Large intestine (tissue), 3 donors: Measurements from ENCODE around the gene KDM2B. TPM values are rescaled to one million over a fixed set of nuclear protein-coding genes. Genes with fewer than 3 reads are reported as not detected.
A peak's percentile ranks its signal among the peaks of the same experiment; 100 is the strongest.

Source experiments
- DNase-seq, 2 donors: peaks; one replicate each; pipeline versions ENCODE4 v3.0.0 to v3.0.0-alpha.2; 2013
- H3K27ac ChIP-seq: one replicate; pipeline ENCODE4 v1.5.1; 2013; ENCODE audit warnings: low read length
- H3K27me3 ChIP-seq: 2 replicates; pipeline ENCODE4 v1.6.1; 2013; ENCODE audit warnings: low read length; ENCODE audit not compliant: control insufficient read depth, insufficient read depth
- H3K36me3 ChIP-seq: 2 replicates; pipeline ENCODE4 v1.6.1; 2013; ENCODE audit warnings: low read length; ENCODE audit not compliant: control insufficient read depth, insufficient read depth
- H3K4me1 ChIP-seq: one replicate; pipeline ENCODE4 v1.6.1; 2013; ENCODE audit warnings: low read length; ENCODE audit not compliant: control insufficient read depth, insufficient read depth
- H3K4me3 ChIP-seq: one replicate; pipeline ENCODE4 v1.5.1; 2013; ENCODE audit warnings: low read length
- H3K9me3 ChIP-seq: one replicate; pipeline ENCODE4 v1.6.1; 2013; ENCODE audit warnings: mild to moderate bottlenecking, low read depth, low read length, moderate library complexity; ENCODE audit not compliant: control insufficient read depth
- WGBS: methylation state at CpG from one replicate; pipeline ENCODE4 v1.1.5; 2013; ENCODE audit warnings: low lambda C conversion rate; ENCODE audit not compliant: insufficient coverage; 5-methylcytosine and 5-hydroxymethylcytosine counted together
- polyA plus RNA-seq: library from polyadenylated mRNA; unstranded; fragments of 120-200 nt; gene quantifications from one replicate; pipeline ENCODE4 v1.2.1, GENCODE V29; 2013

The KDM2B gene
- polyA plus RNA-seq, 1 donor, result 22.3 TPM

- Histone ChIP-seq H3K4me3 (no peak overlapping the region), H3K36me3 (peaks cover 72% of the 10 kb centered on the region), H3K27me3 (no peaks in the 10 kb centered on the region), H3K27ac (no peak overlapping the region), H3K4me1 (peaks cover 5% of the 10 kb centered on the region), H3K9me3 (no peaks in the 10 kb centered on the region)
- no CpG with 5 or more reads among the region's 6 CpGs for WGBS
- DNase-seq, result no peak
Observed at GRCh38 chr12:121430833-121431415, 149.9 kb downstream of the KDM2B start.

GRCh38 chr12:121428883-121429282, 151.9 kb downstream of the KDM2B start:
- Histone ChIP-seq H3K36me3 (peaks cover 74% of the 10 kb centered on the region), H3K4me3 (no peak overlapping the region), H3K4me1 (peaks cover 8% of the 10 kb centered on the region), H3K27ac (no peak overlapping the region), H3K27me3 (no peaks in the 10 kb centered on the region), H3K9me3 (no peaks in the 10 kb centered on the region)
- no peak for DNase-seq
- WGBS, result no CpG with 5 or more reads among the region's 6 CpGs

DNA sequence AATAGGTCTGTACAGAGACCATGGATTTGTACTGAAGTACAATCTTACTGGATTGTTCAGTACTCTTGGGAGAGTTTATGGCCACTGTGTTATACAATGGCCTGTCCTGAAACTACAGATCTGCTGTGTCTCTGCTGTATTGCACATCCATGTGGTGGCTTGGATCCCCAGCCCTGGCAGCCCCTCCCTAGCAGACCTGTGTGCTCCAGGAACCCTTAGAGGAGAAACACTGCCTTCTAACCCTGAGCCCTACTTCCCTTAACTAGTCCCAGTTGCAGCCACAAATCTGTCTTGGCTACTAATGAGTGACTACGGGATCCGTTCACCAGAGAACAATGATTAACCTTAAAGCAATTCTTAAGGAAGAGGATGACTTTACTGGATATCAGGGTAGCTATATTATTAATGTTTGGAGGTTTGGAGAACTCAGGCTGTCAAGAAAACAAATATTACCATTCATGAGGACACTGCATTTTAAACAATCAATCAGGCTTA, 153.2 kb downstream of the KDM2B start:
- WGBS, result no CpG with 5 or more reads among the region's 2 CpGs
- DNase-seq, result no peak
- no peaks in the 10 kb centered on the region for H3K27me3 ChIP-seq
- H3K36me3 ChIP-seq, result peaks cover 78% of the 10 kb centered on the region
- H3K4me1 ChIP-seq, result peaks cover 8% of the 10 kb centered on the region
- peak overlapping the region; percentile 50 for H3K27ac ChIP-seq
- H3K9me3 ChIP-seq, result no peaks in the 10 kb centered on the region
- H3K4me3 ChIP-seq, result no peak overlapping the region

DNA sequence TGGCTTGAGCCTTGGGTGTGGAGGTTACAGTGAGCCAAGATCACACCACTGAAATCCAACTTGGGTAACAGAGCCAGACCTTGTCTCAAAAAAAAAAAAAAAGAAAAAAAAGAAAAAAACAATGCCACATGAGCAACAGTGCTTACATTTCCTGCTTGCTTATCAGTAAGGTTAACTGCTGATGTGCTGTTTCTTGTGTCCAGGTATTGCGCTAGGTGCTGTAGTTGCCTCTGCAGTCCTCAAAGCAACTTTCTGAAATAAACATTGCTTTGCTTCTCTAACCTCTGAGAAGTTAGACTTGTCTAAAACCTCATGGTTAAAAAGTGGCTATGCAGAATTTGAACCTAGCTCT, 156.2 kb downstream of the KDM2B start:
- Histone ChIP-seq H3K36me3 (peaks cover 81% of the 10 kb centered on the region), H3K4me1 (peaks cover 8% of the 10 kb centered on the region), H3K27ac (peak overlapping the region; percentile 93), H3K27me3 (no peaks in the 10 kb centered on the region), H3K9me3 (no peaks in the 10 kb centered on the region), H3K4me3 (no peak overlapping the region)
- DNase-seq, result peak; percentile 51 to 58
- WGBS, result no CpG with 5 or more reads among the region's 1 CpG

- H3K36me3 ChIP-seq, result peaks cover 80% of the 10 kb centered on the region
- peak overlapping the region; percentile 93 for H3K27ac ChIP-seq
- peaks cover 8% of the 10 kb centered on the region for H3K4me1 ChIP-seq
Observed at GRCh38 chr12:121423682-121424623, 156.9 kb downstream of the KDM2B start.

DNA sequence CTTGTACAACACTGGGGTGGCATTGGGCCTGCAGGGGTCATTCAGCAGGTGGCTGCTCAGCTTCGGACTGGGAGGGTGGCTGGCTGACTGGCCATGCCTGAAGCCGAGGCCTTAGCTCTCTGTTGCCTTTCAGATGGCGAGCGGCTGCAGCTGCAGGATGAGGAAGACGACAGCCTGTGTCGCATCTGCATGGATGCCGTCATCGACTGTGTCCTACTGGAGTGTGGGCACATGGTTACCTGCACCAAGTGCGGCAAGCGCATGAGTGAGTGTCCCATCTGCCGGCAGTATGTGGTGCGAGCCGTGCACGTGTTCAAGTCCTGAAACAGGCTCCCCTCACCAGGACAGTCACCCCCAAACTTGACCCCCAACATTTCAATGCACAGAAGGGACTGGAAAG, 157.6 kb downstream of the KDM2B start:
- H3K27ac ChIP-seq, result no peak overlapping the region
- no peaks in the 10 kb centered on the region for H3K27me3 ChIP-seq
- no peaks in the 10 kb centered on the region for H3K9me3 ChIP-seq
- no CpG with 5 or more reads among the region's 14 CpGs for WGBS
- H3K36me3 ChIP-seq, result peaks cover 77% of the 10 kb centered on the region
- H3K4me1 ChIP-seq, result peaks cover 15% of the 10 kb centered on the region
- H3K4me3 ChIP-seq, result no peak overlapping the region
- no peak for DNase-seq

More at GRCh38 chr12:121423682-121424623, 156.9 kb downstream of the KDM2B start:
- DNase-seq, result no peak
- no peak overlapping the region for H3K4me3 ChIP-seq
- 82% methylated on average over 2 of the region's 13 CpGs for WGBS
- no peaks in the 10 kb centered on the region for H3K9me3 ChIP-seq
- H3K27me3 ChIP-seq, result no peaks in the 10 kb centered on the region

DNA sequence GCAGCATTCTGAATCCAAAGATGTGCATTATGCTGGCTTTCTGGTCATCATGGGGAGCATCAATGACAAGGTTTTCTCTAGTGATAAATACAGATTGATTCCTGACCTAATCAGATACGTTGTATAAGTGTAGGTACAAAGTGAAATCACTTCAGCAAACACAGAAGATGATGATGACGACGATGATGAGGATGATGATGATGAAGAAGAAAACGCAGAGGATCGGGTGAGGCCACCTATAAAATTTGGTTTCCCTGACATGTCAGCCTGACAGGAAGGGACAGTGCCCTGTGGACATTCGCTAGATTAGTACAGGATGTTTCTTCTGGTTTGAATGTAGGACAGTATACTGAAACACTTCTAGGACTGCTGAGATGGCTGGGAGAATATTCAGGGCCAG, 160.7 kb downstream of the KDM2B start:
- 100% methylated on average over 1 of the region's 6 CpGs for WGBS
- Histone ChIP-seq H3K27me3 (no peaks in the 10 kb centered on the region), H3K36me3 (peaks cover 73% of the 10 kb centered on the region), H3K4me1 (peaks cover 24% of the 10 kb centered on the region), H3K27ac (no peak overlapping the region), H3K4me3 (no peak overlapping the region), H3K9me3 (no peaks in the 10 kb centered on the region)
- no peak for DNase-seq

GRCh38 chr12:121417847-121418246, 163.0 kb downstream of the KDM2B start:
- no peaks in the 10 kb centered on the region for H3K27me3 ChIP-seq
- H3K4me1 ChIP-seq, result peaks cover 21% of the 10 kb centered on the region
- peak overlapping the region; percentile 84 for H3K27ac ChIP-seq
- peak; percentile 82 to 87 for DNase-seq
- WGBS, result no CpG with 5 or more reads among the region's 6 CpGs
- no peak overlapping the region for H3K4me3 ChIP-seq
- H3K36me3 ChIP-seq, result peaks cover 66% of the 10 kb centered on the region
- no peaks in the 10 kb centered on the region for H3K9me3 ChIP-seq

DNA sequence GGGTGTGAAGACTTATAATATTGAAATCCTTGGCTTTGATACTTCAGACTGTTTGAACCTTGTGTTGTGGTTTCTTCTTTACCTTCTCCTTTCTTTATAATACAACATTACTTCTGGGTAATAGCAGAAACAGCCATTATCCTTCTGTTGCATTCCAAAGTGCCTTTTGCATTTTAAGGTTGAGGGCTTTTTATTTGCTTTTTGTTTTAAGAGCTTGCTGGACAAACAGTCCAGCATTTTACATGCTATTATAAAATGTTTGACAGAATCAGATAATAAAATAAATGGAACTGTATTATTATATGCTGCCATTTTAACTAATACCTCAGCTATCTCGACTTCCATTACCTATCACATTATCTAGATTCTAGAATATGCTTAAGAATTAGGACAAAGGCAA, 166.9 kb downstream of the KDM2B start:
- H3K9me3 ChIP-seq, result no peaks in the 10 kb centered on the region
- no peak for DNase-seq
- 100% methylated on average over 1 of the region's 1 CpG for WGBS
- no peak overlapping the region for H3K27ac ChIP-seq
- peaks cover 21% of the 10 kb centered on the region for H3K4me1 ChIP-seq
- no peak overlapping the region for H3K4me3 ChIP-seq
- peaks cover 34% of the 10 kb centered on the region for H3K36me3 ChIP-seq
- H3K27me3 ChIP-seq, result no peaks in the 10 kb centered on the region

GRCh38 chr12:121405211-121405610, 175.6 kb downstream of the KDM2B start:
- WGBS, result no CpG with 5 or more reads among the region's 2 CpGs

More at GRCh38 chr12:121405211-121405610, 175.6 kb downstream of the KDM2B start:
- Histone ChIP-seq H3K4me3 (no peak overlapping the region), H3K4me1 (peaks cover 4% of the 10 kb centered on the region), H3K36me3 (peaks cover 25% of the 10 kb centered on the region), H3K27ac (no peak overlapping the region), H3K9me3 (no peaks in the 10 kb centered on the region), H3K27me3 (no peaks in the 10 kb centered on the region)
- DNase-seq, result no peak
